Measurements from ENCODE around the gene NEMP1.

GRCh38 chr12:57109207-57110103 lies 30.9 kb upstream of the NEMP1 start:
- TF ChIP-seq CTCF (conservative IDR thresholded peaks at IDR 0.05) (no peak), EZH2 (IDR thresholded peaks at IDR 0.05; ENCODE audit: low read depth) (no peak)

Data from PC-9 (cell line).